Testis (tissue), 3 donors: ENCODE results near the gene SERTAD2. TPM values are rescaled to one million over a fixed set of nuclear protein-coding genes. Genes with fewer than 3 reads are reported as not detected.

Source experiments
- DNase-seq: peaks from one replicate; pipeline ENCODE4 v3.0.0-alpha.2; 2019
- H3K27ac ChIP-seq, 2 donors: fragments of 200-600 bp; sonication (generic); one replicate each; pipeline ENCODE4 v1.5.1; 2019
- H3K27me3 ChIP-seq: fragments of 200-600 bp; sonication (generic); one replicate; pipeline ENCODE4 v1.5.1; 2019
- H3K36me3 ChIP-seq: fragments of 200-600 bp; sonication (generic); one replicate; pipeline ENCODE4 v1.5.1; 2017; ENCODE audit warnings: low read depth; ENCODE audit errors: missing control alignments
- H3K4me1 ChIP-seq: fragments of 200-600 bp; sonication (generic); one replicate; pipeline ENCODE4 v1.5.1; 2019
- H3K4me3 ChIP-seq, 2 donors: fragments of 200-600 bp; sonication (generic); one replicate each; pipeline ENCODE4 v1.5.1; 2017 to 2019
- H3K9me3 ChIP-seq: fragments of 200-600 bp; sonication (generic); one replicate; pipeline ENCODE4 v1.5.1; 2017
- POLR2A ChIP-seq: fragments of 450-650 bp; IDR thresholded peaks from one replicate; pipeline ENCODE4 v1.6.1; 2017; ENCODE audit warnings: antibody characterized with exemption, mild to moderate bottlenecking, moderate library complexity
- WGBS, 2 donors: methylation state at CpG; one replicate each; pipeline ENCODE4 v1.1.5; 2018; 5-methylcytosine and 5-hydroxymethylcytosine counted together
- intact Hi-C: fragments of 100-400 bp; cut with DNase I; formaldehyde crosslinking; loops from one replicate; pipeline ENCODE4 v1.15.1; 2023; ENCODE audit warnings: low total_unique reads
- polyA plus RNA-seq: library from polyadenylated mRNA; stranded (reverse); fragments of 350-450 nt; fragmentation: Illumina TruSeq; extraction: RNeasy Lipid Tissue Mini Kit (QIAGEN cat#74804); gene quantifications from one replicate; pipeline ENCODE4 v1.2.3, GENCODE V29; 2014; ENCODE audit warnings: low read depth, low replicate concordance; ENCODE audit not compliant: insufficient read depth
- total RNA-seq, 2 donors: library from RNA; depleted of rRNA; stranded (reverse); fragments of >200 nt; gene quantifications; one replicate each; pipeline ENCODE4 v1.2.3, GENCODE V29; 2016
- TF ChIP-seq, protein P1 (sequence below), 3 experiments: fragments of 450-650 bp in 2 of 3; fragments of 200-600 bp in 1 of 3; sonication (generic) in 1 of 3; IDR thresholded peaks; one replicate each; pipeline ENCODE4 v1.5.1; 2016 to 2019; ENCODE audit warnings: antibody characterized with exemption in 3 of 3, mild to moderate bottlenecking in 2 of 3, moderate library complexity in 1 of 3

The SERTAD2 gene
- total and polyA plus RNA-seq, 3 donors from 2014 or later, result 24.8 to 41.7 (median 41.4) TPM

DNA sequence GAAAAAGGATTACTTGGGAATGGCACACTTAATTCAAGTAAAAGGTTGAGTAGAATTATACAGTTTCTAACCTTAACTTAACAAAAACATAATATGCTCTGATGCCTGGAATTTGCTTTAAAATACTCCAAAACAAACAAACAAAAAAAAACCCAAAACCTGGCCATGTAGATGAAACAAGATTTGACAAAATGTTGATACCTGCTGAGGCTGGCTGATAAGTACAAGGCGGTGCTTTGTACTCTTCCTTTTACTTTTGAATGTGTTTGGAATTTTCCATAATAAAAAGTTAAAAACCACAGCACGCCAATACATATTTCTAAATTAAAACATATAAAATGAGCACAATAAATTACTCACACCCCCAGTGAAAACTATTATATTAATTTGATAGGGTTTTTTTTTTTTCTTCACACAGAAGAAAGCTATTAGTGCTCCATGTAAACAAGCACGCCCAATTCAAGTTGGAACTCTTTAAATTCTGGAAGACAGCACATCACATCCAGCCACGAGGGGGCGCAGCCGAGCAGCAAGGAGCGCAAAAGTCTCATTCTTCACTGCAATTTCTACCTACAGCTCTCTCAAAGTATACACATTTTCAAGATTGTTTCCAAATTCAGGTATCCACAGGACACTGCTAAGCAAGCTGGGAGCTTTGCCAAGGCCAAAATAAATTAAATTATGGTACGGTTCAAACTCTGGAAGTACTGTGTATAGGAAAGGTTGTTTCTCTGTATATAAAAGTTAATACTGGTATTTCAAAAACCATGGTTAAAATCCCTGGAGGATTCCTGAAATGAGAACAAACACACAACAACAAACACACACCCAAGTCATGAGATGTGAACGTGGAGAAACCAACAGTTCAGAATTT is 7.5 kb downstream of the SERTAD2 start:
- Histone ChIP-seq H3K27me3 (no peaks in the 10 kb centered on the region), H3K4me3 (no peak overlapping the region), H3K36me3 (no peaks in the 10 kb centered on the region), H3K27ac (peak overlapping the region in 1 of 2 donors; percentile 95), H3K4me1 (peaks cover 65% of the 10 kb centered on the region), H3K9me3 (no peaks in the 10 kb centered on the region)
- WGBS, 2 donors, result 15 to 18% methylated on average over 9 of the region's 9 CpGs
- intact Hi-C loops, result loop anchor here (5.0 kb wide), 1 partner anchor 221 kb away; no protein-coding TSS in a partner anchor
- peak; percentile 95 for DNase-seq
- TF ChIP-seq, protein P1, sequence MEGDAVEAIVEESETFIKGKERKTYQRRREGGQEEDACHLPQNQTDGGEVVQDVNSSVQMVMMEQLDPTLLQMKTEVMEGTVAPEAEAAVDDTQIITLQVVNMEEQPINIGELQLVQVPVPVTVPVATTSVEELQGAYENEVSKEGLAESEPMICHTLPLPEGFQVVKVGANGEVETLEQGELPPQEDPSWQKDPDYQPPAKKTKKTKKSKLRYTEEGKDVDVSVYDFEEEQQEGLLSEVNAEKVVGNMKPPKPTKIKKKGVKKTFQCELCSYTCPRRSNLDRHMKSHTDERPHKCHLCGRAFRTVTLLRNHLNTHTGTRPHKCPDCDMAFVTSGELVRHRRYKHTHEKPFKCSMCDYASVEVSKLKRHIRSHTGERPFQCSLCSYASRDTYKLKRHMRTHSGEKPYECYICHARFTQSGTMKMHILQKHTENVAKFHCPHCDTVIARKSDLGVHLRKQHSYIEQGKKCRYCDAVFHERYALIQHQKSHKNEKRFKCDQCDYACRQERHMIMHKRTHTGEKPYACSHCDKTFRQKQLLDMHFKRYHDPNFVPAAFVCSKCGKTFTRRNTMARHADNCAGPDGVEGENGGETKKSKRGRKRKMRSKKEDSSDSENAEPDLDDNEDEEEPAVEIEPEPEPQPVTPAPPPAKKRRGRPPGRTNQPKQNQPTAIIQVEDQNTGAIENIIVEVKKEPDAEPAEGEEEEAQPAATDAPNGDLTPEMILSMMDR (IDR thresholded peaks at IDR 0.05), result peak; percentile 86 to 98 (median 91)
- no peak for TF ChIP-seq POLR2A

GRCh38 chr2:64644458-64645382 is 9.0 kb downstream of the SERTAD2 start:
- Histone ChIP-seq H3K27me3 (no peaks in the 10 kb centered on the region), H3K4me1 (peaks cover 76% of the 10 kb centered on the region), H3K9me3 (no peaks in the 10 kb centered on the region), H3K27ac (peak overlapping the region; percentile 89 to 95), H3K4me3 (peak overlapping the region; percentile 29 to 52), H3K36me3 (no peaks in the 10 kb centered on the region)
- TF ChIP-seq POLR2A, result no peak
- TF ChIP-seq, protein P1 (IDR thresholded peaks at IDR 0.05), result no peak
- intact Hi-C loops, result loop anchor here (5.0 kb wide), 1 partner anchor 223 kb away; no protein-coding TSS in a partner anchor
- DNase-seq, result peak; percentile 90
- WGBS, 2 donors, result 0 to 1% methylated on average over 30 to 31 of the region's 31 CpGs

DNA sequence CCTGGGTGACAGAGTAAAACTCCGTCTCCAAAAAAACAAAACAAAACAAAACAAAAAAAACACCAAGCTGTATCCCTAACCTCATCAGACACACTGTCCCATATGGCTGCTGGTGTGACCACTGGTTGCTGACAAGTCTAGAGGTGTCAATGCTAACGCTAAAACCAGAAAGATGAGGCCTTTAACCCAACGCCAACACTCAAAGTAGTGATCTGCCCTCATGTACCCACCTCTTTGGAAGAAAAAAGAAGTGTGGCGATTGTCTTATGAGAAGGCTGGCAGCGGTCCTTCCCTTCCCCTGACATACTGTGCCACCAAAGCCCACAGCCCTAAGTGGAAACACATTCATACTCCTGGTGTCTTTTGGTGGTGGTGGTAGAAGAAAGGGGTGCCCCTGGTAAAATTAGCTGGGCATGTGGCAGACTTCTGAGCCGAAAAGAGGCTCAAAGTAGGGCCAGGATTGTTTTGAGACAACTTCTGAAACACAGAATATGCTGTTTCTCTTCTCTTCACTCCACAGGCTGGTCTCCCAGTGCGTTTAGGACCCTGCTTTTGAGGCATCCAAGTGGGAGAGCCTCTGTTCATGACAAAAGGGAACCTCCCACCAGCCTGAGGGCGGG is 9.8 kb downstream of the SERTAD2 start:
- no peaks in the 10 kb centered on the region for H3K27me3 ChIP-seq
- peaks cover 71% of the 10 kb centered on the region for H3K4me1 ChIP-seq
- H3K9me3 ChIP-seq, result no peaks in the 10 kb centered on the region
- peak overlapping the region; percentile 89 to 95 for H3K27ac ChIP-seq
- peak overlapping the region; percentile 29 to 52 for H3K4me3 ChIP-seq
- H3K36me3 ChIP-seq, result no peaks in the 10 kb centered on the region
- WGBS, 2 donors, result 29 to 36% methylated on average over 8 of the region's 8 CpGs
- DNase-seq, result no peak
- intact Hi-C loops, result no loop called here
- TF ChIP-seq POLR2A, result no peak
- TF ChIP-seq, protein P1 (IDR thresholded peaks at IDR 0.05), result no peak

DNA sequence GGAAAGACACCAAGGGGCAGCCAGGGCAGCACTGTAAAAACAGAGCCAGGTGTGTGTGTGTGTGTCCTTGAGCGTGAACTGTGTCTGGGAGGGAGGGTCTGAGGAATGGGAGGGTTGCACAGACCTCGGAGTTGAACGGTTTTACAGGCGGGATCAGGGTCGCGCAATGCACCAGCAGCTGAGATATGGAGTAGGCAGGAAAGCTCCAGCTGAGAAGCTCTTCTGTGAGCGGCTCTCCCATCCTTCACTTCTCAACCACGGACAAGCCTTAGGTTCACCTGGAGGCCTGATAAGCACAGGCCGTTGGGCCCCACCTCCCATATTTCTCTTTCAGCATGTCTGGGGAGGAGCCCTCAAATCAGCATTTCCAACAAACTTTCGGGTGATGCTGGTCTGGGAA is 12.1 kb downstream of the SERTAD2 start:
- no peak overlapping the region for H3K4me3 ChIP-seq
- peaks cover 63% of the 10 kb centered on the region for H3K4me1 ChIP-seq
- H3K27me3 ChIP-seq, result no peaks in the 10 kb centered on the region
- DNase-seq, result no peak
- WGBS, 2 donors, result 52 to 75% methylated on average over 10 of the region's 10 CpGs
- TF ChIP-seq POLR2A, result no peak
- TF ChIP-seq, protein P1 (IDR thresholded peaks at IDR 0.05), result no peak
- H3K27ac ChIP-seq, result peak overlapping the region; percentile 29 to 73
- H3K36me3 ChIP-seq, result no peaks in the 10 kb centered on the region
- intact Hi-C loops, result no loop called here
- no peaks in the 10 kb centered on the region for H3K9me3 ChIP-seq
